K562 (cell line): Measurements from ENCODE around the gene ITGB6. TPM values are rescaled to one million over a fixed set of nuclear protein-coding genes. Genes with fewer than 3 reads are reported as not detected.

Experiments used
- ATAC-seq: fragments of 200-7000 bp; cut with Tn5 transposase; 3 replicates; pipeline ENCODE4 v1.9.1; 2020; ENCODE audit warnings: moderate library complexity
- BruUV-seq: library from RNA; stranded (reverse); fragments of 400-500 nt; replicated peaks from 2 replicates; lab custom pipeline; 2021; lab: Mats Ljungman, UMichigan
- CTCF ChIA-PET: fragments of 300-600 bp; formaldehyde crosslinking; extraction: SDS; loops from one replicate; lab custom pipeline; 2021; ENCODE audit warnings: low intra/inter-chr PET ratio; lab: Yijun Ruan, JAX
- POLR2A ChIA-PET: fragments of 300-600, 350-650 bp; sonication (Branson Sonifier 250); formaldehyde crosslinking; extraction: SDS; loops from one replicate; lab custom pipeline; 2021; ENCODE audit warnings: antibody characterized with exemption, inconsistent platforms; lab: Yijun Ruan, JAX
- DNase-seq, 4 experiments: peaks; one replicate each; pipeline versions ENCODE4 v3.0.0 to v3.0.0-alpha.2; 2011 to 2018; ENCODE audit warnings: low spot score in 3 of 4, mixed read lengths in 3 of 4; ENCODE audit errors: extremely low read depth in 1 of 4
- FAIRE-seq: peaks from 2 replicates; lab custom pipeline; 2011; peaks lifted over from hg19 to GRCh38; lab: Jason Lieb, UNC
- H2AFZ ChIP-seq: 2 replicates; pipeline ENCODE4 v1.6.0; 2011; ENCODE audit warnings: low read depth, low read length, control low read depth, inconsistent platforms
- H3K27ac ChIP-seq: fragments of 200-600 bp; 3 replicates; pipeline ENCODE4 v1.8.0; 2011; ENCODE audit warnings: low read depth, mild to moderate bottlenecking, control low read depth, inconsistent platforms, low read length, moderate library complexity, mixed read lengths; ENCODE audit errors: extremely low read depth
- H3K27me3 ChIP-seq, 2 experiments: fragments of 300-600 bp in 1 of 2; 2 replicates in 1 of 2; 3 replicates in 1 of 2; pipeline versions ENCODE4 v1.6.0 to v1.8.0; 2011; ENCODE audit warnings: inconsistent platforms in 2 of 2, low read length in 2 of 2, mild to moderate bottlenecking in 1 of 2, mixed read lengths in 1 of 2, moderate library complexity in 1 of 2; ENCODE audit not compliant: control insufficient read depth in 2 of 2, insufficient read depth in 2 of 2
- H3K36me3 ChIP-seq: fragments of 300-600 bp; 3 replicates; pipeline ENCODE4 v1.8.0; 2011; ENCODE audit warnings: mild to moderate bottlenecking, low read length, inconsistent platforms; ENCODE audit not compliant: control insufficient read depth, insufficient read depth
- H3K4me1 ChIP-seq, 2 experiments: fragments of 200-600 bp in 1 of 2; replicated peaks in 1 of 2; 2 replicates in 1 of 2; 3 replicates in 1 of 2; pipeline versions ENCODE4 v1.5.1 to v1.8.0; 2011; ENCODE audit warnings: inconsistent platforms in 2 of 2, low read length in 2 of 2, mild to moderate bottlenecking in 1 of 2, mixed read lengths in 1 of 2, moderate library complexity in 1 of 2; ENCODE audit not compliant: control insufficient read depth in 2 of 2, insufficient read depth in 2 of 2
- H3K4me2 ChIP-seq: 2 replicates; pipeline ENCODE4 v1.6.1; 2011; ENCODE audit warnings: low read length, control low read depth, inconsistent platforms, mixed read lengths; ENCODE audit not compliant: insufficient read depth
- H3K4me3 ChIP-seq: fragments of 200-600 bp; sonication (generic), shearing (Covaris generic); 2 replicates; pipeline ENCODE4 v1.5.1; 2016; ENCODE audit warnings: control low read depth, inconsistent platforms
- H3K79me2 ChIP-seq: fragments of 200-600 bp; 3 replicates; pipeline ENCODE4 v1.8.0; 2011; ENCODE audit warnings: low read length, inconsistent platforms; ENCODE audit not compliant: control insufficient read depth, insufficient read depth
- H3K9ac ChIP-seq, 2 experiments: 2 replicates each; pipeline versions ENCODE4 v1.6.0 to v1.6.1; 2011; ENCODE audit warnings: low read depth in 2 of 2, low read length in 2 of 2, control low read depth in 1 of 2, inconsistent platforms in 1 of 2, mild to moderate bottlenecking in 1 of 2, mixed read lengths in 1 of 2; ENCODE audit not compliant: insufficient read depth in 1 of 2
- H3K9me1 ChIP-seq: one replicate; pipeline ENCODE4 v1.6.0; 2011; ENCODE audit warnings: inconsistent platforms, mild to moderate bottlenecking, low read length, moderate library complexity; ENCODE audit not compliant: control insufficient read depth, insufficient read depth
- H3K9me3 ChIP-seq: replicated peaks from 2 replicates; pipeline ENCODE4 v1.5.1; 2011; ENCODE audit warnings: low read depth, low read length, inconsistent platforms; ENCODE audit not compliant: control insufficient read depth, insufficient read depth
- H4K20me1 ChIP-seq: replicated peaks from 2 replicates; pipeline ENCODE4 v1.6.1; 2011; ENCODE audit warnings: low read length, inconsistent platforms, mixed read lengths; ENCODE audit not compliant: control insufficient read depth, insufficient read depth
- KLF10 ChIP-seq: fragments of 250-450 bp; sonication (Bioruptor Pico); IDR thresholded peaks from 2 replicates; pipeline ENCODE4 v1.6.1; 2021; ENCODE audit warnings: matching md5 sums
- RBM39 ChIP-seq: fragments of 200-400 bp; formaldehyde crosslinking; optimal IDR thresholded peaks from 2 replicates; pipeline ENCODE3; 2018; ENCODE audit warnings: low read depth, low read length
- WGBS: fragments of 100-300 bp; shearing (Covaris generic); methylation state at CpG from one replicate; pipeline ENCODE4 v1.1.6; 2016; ENCODE audit warnings: low coverage, mixed read lengths; ENCODE audit not compliant: insufficient coverage; ENCODE audit errors: missing lambda C conversion rate; 5-methylcytosine and 5-hydroxymethylcytosine counted together
- in situ Hi-C: fragments of 300-500 bp; cut with MboI; formaldehyde crosslinking; loops from 4 replicates; pipeline ENCODE4 v1.15.0; 2018; ENCODE audit warnings: inconsistent platforms, mixed read lengths
- intact Hi-C: fragments of 100-400 bp; cut with micrococcal nuclease; formaldehyde crosslinking; loops from 2 replicates; pipeline ENCODE4 v1.14.2; 2022
- polyA plus RNA-seq, 8 experiments: library from polyadenylated mRNA; depleted of rRNA in 4 of 8; stranded (reverse) in 5 of 8; unstranded in 3 of 8; fragments of >200 nt; fragmentation: Nextera tagmentation in 2 of 8; fragmentation: Illumina TruSeq in 1 of 8; extraction: Ambion mirVana in 2 of 8; extraction: Trizol in 1 of 8; gene quantifications; 2 replicates each; pipeline versions ENCODE4 v1.2.1 to v1.2.3, GENCODE V29; 2011 to 2014; ENCODE audit warnings: inconsistent platforms in 1 of 8, missing spikeins in 1 of 8
- total RNA-seq, 7 experiments: library from RNA; depleted of rRNA in 6 of 7; stranded (reverse); fragments of >200 nt in 6 of 7; fragmentation: Illumina TruSeq in 2 of 7; extraction: Trizol in 2 of 7; gene quantifications; 2 replicates each; pipeline versions ENCODE4 v1.2.1 to v1.2.3, GENCODE V29; 2011 to 2021; ENCODE audit warnings: low replicate concordance in 1 of 7
- TF ChIP-seq, protein P1 (sequence below), 3 experiments: fragments of 200-800 bp in 1 of 3; fragments of 250-450 bp in 1 of 3; fragments of 450-650 bp in 1 of 3; sonication (Bioruptor Pico) in 1 of 3; sonication (Bioruptor generic) in 1 of 3; formaldehyde crosslinking in 1 of 3; IDR thresholded peaks; 2 replicates each; pipeline versions ENCODE4 v1.6.1 to v1.8.0; 2016 to 2022; ENCODE audit warnings: mild to moderate bottlenecking in 2 of 3, missing genetic modification characterization in 2 of 3, missing compliant biosample characterization in 1 of 3, moderate library complexity in 1 of 3

The ITGB6 gene
- total and polyA plus RNA-seq, 9 of the 15 experiments (the other 6 are each of a cell fraction or from before 2014, with no cell fraction given): 0.18 TPM; not detected in 8

DNA sequence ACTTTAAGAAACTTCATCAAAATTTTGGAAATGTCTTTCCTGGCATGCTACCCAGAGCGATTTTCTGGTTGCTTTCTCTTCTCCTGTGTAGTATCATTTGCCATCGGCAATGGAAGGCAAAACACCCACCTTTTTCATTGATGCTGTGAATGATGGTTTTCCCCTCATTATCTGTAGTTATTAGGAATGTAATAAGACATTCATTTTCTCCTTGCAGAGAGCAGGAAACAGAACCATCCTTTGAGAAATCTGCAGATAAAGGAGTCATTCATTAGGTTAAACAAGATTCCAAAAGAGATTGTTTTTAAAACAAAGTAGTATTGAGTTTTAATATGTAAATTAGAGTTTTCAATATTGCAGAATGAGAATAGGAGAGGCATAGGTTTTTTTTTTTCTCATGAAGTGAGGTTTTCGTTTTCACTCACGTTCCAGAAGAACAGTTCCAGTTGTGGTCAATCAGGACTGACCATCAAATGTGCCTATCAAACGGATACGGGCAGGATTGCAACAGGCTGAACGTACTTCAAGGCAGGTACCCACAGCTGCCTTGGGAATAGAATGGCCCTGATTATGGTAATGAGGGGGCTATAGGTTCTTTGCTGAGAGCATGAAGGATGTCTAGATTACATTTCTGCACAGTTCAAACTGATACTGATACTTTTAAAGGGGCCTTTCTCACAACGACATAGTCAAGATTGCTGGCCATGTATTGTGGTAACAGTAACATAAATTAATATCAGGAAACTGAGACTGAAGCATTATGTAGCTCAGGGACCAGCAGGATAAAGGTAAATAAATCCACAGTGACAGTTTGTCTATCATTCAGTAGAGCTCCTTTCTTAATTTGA, 87.9 kb downstream of the ITGB6 start (continued):
- TF ChIP-seq, protein P1, sequence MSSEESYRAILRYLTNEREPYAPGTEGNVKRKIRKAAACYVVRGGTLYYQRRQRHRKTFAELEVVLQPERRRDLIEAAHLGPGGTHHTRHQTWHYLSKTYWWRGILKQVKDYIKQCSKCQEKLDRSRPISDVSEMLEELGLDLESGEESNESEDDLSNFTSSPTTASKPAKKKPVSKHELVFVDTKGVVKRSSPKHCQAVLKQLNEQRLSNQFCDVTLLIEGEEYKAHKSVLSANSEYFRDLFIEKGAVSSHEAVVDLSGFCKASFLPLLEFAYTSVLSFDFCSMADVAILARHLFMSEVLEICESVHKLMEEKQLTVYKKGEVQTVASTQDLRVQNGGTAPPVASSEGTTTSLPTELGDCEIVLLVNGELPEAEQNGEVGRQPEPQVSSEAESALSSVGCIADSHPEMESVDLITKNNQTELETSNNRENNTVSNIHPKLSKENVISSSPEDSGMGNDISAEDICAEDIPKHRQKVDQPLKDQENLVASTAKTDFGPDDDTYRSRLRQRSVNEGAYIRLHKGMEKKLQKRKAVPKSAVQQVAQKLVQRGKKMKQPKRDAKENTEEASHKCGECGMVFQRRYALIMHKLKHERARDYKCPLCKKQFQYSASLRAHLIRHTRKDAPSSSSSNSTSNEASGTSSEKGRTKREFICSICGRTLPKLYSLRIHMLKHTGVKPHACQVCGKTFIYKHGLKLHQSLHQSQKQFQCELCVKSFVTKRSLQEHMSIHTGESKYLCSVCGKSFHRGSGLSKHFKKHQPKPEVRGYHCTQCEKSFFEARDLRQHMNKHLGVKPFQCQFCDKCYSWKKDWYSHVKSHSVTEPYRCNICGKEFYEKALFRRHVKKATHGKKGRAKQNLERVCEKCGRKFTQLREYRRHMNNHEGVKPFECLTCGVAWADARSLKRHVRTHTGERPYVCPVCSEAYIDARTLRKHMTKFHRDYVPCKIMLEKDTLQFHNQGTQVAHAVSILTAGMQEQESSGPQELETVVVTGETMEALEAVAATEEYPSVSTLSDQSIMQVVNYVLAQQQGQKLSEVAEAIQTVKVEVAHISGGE (CRISPR knock-in tag; IDR thresholded peaks at IDR 0.05): no peak

DNA sequence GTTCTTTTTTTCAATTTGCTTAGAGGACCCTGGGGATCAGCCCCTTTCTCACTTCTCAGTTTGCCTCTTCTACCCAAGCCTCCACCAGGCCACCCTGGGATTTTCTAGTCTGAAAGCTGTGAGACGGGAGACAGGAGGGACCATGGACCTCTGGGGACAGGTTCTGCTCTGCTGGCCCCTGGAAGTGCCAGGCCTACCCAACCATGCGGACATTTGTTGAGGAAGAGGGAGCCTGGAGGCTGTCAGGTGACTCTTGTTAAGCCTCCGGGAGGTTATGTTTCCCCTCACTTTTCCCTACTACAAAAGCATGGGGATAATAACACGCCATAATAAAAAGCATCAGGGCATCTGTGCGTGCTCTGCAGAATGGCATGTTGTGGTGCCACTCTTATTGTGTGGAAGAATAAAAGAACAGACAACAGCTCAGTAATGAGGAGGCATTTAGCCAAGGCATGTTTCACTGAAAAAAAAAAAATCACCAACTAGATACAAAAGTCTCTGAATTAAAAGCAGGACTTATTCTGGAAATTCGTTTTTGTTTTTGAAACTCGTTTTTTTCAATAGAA, 89.3 kb downstream of the ITGB6 start:
- Histone ChIP-seq H3K4me3 (no peak overlapping the region), H3K27me3 (no peaks in the 10 kb centered on the region), H3K27ac (no peak overlapping the region), H3K9me1 (no peaks in the 10 kb centered on the region), H3K4me2 (no peak overlapping the region), H3K4me1 (no peaks in the 10 kb centered on the region), H3K79me2 (no peaks in the 10 kb centered on the region), H3K9me3 (no peaks in the 10 kb centered on the region), H4K20me1 (no peaks in the 10 kb centered on the region), H3K36me3 (no peaks in the 10 kb centered on the region), H3K9ac (no peak overlapping the region), H2AFZ (no peak overlapping the region)
- no peak for ATAC-seq
- in situ Hi-C loops (no loop called here), intact Hi-C loops (loop anchor here (1.0 to 2.0 kb wide), 2 partner anchors 100 to 884 kb away; no protein-coding TSS in a partner anchor)
- no peak for TF ChIP-seq KLF10 (CRISPR knock-in tag)
- no peak for TF ChIP-seq RBM39
- FAIRE-seq: no peak
- CTCF ChIA-PET: interaction anchor here (0.8 kb wide), 2 partner anchors 99 to 886 kb away, joined by 3 read pairs; no protein-coding TSS in a partner anchor
- POLR2A ChIA-PET: interaction anchor here (0.6 kb wide), 1 partner anchor 408 kb away, joined by 6 read pairs; no protein-coding TSS in a partner anchor
- 1% methylated on average over 7 of the region's 7 CpGs for WGBS
- no TSS peak for BruUV-seq
- no peak for DNase-seq
